NCI-H2196 treated with DMSO at 0.1 percent for 48 hours (cell line): ENCODE data around the gene TRAPPC4.
"Not testable (repeated sequence)": the region's sequence is repeated elsewhere in the genome, so short reads cannot be mapped to it uniquely, and the experiment has no call there.

ENCODE experiments used
- DNase-seq: peaks from one replicate; lab custom pipeline; 2025; ENCODE audit not compliant: unreplicated experiment; lab: John Stamatoyannopoulos, UW

TRAPPC4 gene

GRCh38 chr11:119018074-119018938 is at the start of gene TRAPPC4, which contains the start of gene RPS25:
Gene TRAPPC4, plus strand, starts transcription at chr11:119018766. Its CDS starts 30 bp downstream, at chr11:119018796.
Gene RPS25, minus strand, starts transcription at chr11:119018343. Its CDS starts 59 bp downstream, at chr11:119018284.
- peak; percentile 94 for DNase-seq

- not testable (repeated sequence) for DNase-seq
Observed at GRCh38 chr11:118969508-118969907, 49.1 kb upstream of the TRAPPC4 start.

- no peak for DNase-seq
Observed at GRCh38 chr11:118971646-118972045, 46.9 kb upstream of the TRAPPC4 start, which contains the start of gene FOXR1. Gene FOXR1, plus strand, starts transcription at chr11:118971761. Its CDS starts 171 bp downstream, at chr11:118971932.

- DNase-seq: no peak
Observed at GRCh38 chr11:118973985-118974384, 44.6 kb upstream of the TRAPPC4 start.

GRCh38 chr11:118975771-118976709 is 42.5 kb upstream of the TRAPPC4 start:
- no peak for DNase-seq

GRCh38 chr11:118979434-118979833 is 39.1 kb upstream of the TRAPPC4 start:
- no peak for DNase-seq

- no peak for DNase-seq
Observed at GRCh38 chr11:118980191-118980881, 38.2 kb upstream of the TRAPPC4 start.

- not testable (repeated sequence) for DNase-seq
Observed at GRCh38 chr11:118984337-118984736, 34.2 kb upstream of the TRAPPC4 start.

- DNase-seq: no peak
Observed at GRCh38 chr11:118984825-118985224, 33.7 kb upstream of the TRAPPC4 start.

GRCh38 chr11:118988280-118988679 is 30.3 kb upstream of the TRAPPC4 start:
- DNase-seq: peak; percentile 5

- DNase-seq: not testable (repeated sequence)
Observed at GRCh38 chr11:118991486-118992038, 27.0 kb upstream of the TRAPPC4 start.

- peak; percentile 10 for DNase-seq
Observed at GRCh38 chr11:118996926-118997626, 21.5 kb upstream of the TRAPPC4 start.

- peak; percentile 91 for DNase-seq
Observed at GRCh38 chr11:118997627-118998387, 20.8 kb upstream of the TRAPPC4 start, which contains the start of gene CENATAC. Gene CENATAC, plus strand, starts transcription at chr11:118998138. Its CDS starts 60 bp downstream, at chr11:118998198.

- DNase-seq: no peak
Observed at GRCh38 chr11:118998388-118998717, 20.2 kb upstream of the TRAPPC4 start.

- DNase-seq: no peak
Observed at GRCh38 chr11:118998822-118999221, 19.7 kb upstream of the TRAPPC4 start.

- DNase-seq: no peak
Observed at GRCh38 chr11:119000906-119001305, 17.7 kb upstream of the TRAPPC4 start.

GRCh38 chr11:119006656-119007055 is 11.9 kb upstream of the TRAPPC4 start:
- no peak for DNase-seq

- no peak for DNase-seq
Observed at GRCh38 chr11:119011476-119012053, 7.0 kb upstream of the TRAPPC4 start.
